ENCODE results near the gene C1orf216. TPM values are rescaled to one million over a fixed set of nuclear protein-coding genes. Genes with fewer than 3 reads are reported as not detected.
"Not testable (repeated sequence)": the region's sequence is repeated elsewhere in the genome, so short reads cannot be mapped to it uniquely, and the experiment has no call there.

The C1orf216 gene, protein sequence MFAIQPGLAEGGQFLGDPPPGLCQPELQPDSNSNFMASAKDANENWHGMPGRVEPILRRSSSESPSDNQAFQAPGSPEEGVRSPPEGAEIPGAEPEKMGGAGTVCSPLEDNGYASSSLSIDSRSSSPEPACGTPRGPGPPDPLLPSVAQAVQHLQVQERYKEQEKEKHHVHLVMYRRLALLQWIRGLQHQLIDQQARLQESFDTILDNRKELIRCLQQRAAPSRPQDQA
- 18.2 and 25.2 TPM in 2 replicates for total RNA-seq

DNA sequence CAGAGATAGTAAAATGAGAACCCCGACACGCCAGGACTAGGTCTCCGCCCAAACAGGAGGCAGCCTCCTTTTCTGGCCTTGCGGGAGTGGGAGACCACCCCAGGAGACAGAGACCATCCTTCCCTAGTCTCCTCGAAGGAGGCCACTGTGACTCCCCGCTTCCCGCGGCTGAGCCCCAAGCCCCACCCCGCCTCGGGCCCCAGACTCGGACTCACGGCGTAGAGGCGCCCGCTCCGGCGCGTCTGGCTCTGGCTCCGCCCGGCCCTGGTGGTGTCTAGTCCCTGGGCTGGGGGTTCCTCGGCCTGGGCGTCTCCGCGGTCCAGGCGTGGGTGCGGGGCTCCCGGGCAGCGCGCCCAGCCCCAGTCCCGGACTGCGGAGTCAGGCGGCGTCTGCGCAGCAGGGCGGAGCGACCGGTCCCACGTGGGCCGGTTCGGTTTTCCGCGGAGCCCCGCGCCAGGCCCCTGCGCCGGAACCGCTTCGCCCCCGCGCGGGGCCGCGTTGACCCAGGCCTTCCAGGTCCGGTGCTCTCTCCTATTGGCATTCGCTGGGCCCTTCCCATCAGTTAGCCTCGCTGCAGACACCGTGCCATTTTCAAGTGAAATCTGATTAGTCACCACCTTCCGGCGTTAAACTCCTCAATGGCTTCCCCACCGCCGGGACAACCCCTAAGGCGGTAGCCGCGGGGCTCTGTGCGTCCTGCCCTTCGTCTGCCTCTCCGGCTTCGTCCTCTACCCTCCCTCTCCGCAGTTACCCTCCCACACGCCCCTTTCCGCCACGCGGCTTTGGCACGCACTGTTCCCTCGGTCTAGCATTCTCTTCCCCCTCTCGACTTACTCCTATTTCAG lies at the start of gene C1orf216:
C1orf216 (minus strand) TSS at position 393 of the 845 bp plus-strand sequence. CDS start 2,563 bp downstream, outside the sequence.
- DNase-seq = peak; percentile 76

DNA sequence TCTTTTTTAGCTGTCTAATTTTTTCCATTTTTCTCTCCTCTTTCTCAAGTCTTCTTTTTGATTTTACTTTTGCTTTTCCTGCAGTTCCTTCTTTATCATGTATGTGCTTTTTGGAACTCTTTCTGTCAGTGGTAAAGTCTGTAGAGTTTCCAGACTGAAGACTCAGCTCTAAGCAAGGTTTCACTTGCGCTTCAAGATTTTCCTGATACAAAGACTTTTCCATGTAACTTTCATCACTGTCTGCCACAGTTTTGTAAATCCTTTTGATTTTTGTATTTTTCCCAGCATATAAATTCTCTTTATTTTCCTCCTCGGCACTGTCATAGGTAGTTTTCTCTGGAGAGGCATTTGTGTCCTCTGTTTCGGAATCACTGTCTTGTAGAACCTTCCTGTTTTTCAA lies 45.6 kb upstream of the C1orf216 start:
- DNase-seq = no peak

DNA sequence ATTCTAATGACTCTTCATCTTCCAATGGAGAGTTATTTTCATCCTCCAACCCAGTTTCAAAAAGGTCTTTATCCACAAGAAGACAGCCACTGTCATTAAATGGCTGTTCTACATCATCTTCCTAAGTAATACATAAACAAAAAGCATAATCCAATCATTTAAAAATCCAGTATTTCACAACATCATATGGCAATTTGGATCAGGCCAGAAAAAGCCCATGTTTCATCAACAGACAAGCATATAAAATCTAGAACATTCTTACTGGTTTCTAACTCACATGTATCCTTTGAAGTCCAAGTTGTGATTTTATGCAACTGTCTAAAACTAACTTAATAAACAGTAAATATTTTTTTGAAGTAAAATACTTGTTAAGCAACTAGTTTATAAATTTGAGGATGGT lies 44.5 kb upstream of the C1orf216 start:
- DNase-seq = no peak

- peak; percentile 60 for DNase-seq
Measured at GRCh38 chr1:35762141-35762540, 43.5 kb upstream of the C1orf216 start.

DNA sequence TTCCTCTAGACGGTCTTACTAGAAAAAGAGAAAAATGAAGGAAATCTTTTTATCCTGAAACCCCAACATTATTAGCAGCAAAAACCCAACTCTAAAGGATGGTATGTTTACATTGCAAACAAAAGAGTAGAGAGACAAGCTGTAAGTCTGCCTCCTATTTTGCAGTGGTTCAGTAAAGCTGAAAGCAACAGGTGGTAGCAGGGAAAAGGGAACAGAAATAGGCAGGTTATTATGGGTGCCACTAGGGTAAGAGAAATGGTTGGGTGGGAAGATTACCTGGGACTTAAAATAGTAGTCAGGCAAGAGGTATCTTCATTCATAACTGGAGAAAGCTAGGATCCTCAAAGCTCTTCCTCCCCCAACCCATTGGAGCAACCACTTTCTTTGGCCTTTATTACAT lies 37.4 kb upstream of the C1orf216 start:
- DNase-seq = no peak

DNA sequence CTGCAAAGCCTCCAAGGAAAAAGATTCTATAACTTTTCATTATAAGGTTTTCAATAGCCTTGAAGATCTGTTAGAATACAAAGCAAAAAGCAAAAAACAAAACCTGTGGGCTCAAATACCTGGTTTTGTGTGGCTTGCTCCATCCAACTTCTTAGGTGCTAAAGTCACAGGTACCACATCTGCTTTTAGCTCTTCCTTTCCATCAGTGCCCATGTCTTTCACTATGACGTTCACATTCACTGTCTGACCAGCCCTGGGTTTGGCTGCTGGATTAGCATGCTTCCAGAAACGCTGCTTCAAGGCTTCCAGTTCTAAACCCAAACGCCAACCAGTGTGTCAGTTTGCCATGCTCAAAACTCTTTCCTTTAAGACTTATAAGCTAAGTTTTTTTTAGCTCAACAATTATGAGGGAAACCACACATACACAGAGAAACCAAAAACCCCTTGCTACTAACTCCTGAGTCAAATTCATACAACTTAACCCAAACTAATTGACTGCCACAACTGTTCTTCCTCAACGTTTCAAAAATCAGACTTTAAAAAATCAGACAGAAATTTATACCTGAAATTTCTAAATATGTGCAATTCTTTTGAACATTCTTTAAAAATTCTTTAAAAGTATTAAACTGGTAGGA lies 35.1 kb upstream of the C1orf216 start:
- no peak for DNase-seq

- DNase-seq = peak; percentile 26
Measured at GRCh38 chr1:35748326-35748725, 29.6 kb upstream of the C1orf216 start.

DNA sequence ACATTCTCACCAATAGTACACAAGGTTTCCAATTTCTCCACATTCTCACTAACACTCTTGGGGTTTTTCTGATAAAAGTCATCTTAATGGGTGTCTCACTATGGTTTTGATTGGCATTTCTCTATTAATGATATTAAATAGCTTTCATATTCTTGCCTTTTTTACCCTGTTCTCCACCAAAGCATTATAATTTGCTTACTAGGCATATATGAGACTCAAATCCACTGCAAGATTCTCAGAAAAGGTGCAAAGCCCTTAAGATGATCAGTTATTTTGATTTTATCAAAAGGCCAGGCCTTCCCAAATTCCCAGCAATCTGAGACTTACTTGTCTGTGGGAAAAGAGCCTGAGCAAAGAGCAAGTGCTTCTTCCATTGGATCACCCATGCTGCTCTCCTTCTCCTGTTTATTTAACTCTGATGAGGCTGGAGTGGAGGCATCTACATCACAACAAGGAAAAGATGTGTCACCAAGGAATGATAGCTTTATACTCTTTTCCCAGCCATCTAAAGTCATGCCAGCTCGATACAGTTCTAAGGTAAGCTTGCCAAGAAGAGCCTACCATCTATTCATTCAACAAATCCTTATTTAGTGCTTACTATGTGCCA lies 26.5 kb upstream of the C1orf216 start:
- DNase-seq = no peak

GRCh38 chr1:35737120-35737519 lies 18.4 kb upstream of the C1orf216 start:
- no peak for DNase-seq

DNA sequence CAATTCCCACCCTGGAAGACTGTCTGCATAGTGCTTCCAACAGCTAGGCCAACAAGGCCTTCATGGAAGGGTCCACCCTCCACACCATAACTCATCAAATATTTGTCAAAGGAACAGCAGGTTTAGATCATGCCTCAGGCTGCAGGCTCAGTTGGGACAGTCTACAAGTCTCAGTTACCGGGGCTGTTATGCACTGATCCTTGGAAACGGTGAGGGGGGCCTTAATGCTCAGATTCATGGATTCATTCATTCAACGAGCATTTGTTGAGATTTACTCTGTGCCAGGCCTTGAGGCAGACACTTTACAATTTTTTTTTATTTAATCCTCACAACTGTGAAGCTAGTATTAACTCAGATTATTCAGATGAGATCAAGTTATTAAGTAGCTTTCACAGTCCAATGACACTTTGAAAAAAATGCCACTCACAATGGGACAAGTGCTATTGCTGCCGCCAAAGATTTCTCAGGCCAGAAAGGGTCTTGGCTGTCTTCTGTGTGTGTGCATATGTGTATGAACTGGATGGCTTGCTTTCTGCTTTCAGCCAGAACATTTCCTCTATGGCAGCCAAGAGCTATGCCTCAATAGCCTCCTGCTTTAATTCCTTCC lies 8.9 kb upstream of the C1orf216 start:
- no peak for DNase-seq

DNA sequence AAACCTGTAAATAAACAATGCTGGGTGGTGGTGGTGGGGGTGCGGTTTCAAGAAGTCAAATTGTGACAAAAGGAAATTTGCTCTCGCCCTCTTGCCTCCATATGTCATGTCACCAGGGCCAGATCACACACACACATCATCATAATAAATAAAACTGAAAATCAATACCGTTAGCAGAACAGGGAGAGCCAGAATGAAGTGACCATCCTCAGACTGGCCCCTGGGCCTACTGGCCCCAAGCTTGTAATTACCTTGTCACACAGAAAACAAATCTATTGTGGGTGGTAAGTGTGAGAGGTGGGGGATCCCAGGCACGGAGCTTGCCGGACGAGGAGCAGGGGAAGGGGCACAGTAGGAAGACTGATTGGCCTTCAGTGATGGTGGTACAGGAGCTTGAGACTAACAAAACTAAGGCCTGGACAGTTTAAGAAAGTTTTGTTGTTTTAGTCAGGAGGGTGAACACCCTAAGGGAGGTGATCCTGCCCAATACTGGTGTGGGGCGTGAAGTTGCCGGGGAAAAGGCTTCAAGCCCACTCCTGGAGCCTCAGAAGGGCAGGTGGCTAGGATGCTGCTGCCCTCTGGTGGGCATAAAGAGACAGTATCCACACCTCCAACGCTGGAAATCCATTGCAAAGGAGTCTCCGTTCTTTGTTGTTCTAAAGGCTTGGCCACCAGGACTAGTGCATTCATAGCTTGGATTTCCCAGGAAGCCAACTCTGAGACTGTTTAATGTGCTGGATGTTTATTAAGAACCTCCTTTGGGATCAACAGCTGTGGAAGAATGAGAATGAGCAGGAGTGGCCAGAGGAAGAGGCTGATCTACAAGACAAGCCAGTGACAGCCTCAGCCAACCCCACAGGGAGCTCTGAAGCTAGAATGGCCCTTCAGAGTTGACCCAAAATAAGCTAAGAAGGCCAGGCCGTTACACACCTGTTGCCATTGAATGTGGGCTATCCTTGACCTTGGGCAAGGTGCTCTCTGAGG lies 8.1 kb upstream of the C1orf216 start:
- peak; percentile 82 for DNase-seq

GRCh38 chr1:35725596-35725995 lies 6.9 kb upstream of the C1orf216 start:
- DNase-seq = no peak

- DNase-seq = peak; percentile 48
Measured at GRCh38 chr1:35717911-35718476, 690 bp downstream of the C1orf216 start.

- peak; percentile 84 for DNase-seq
Measured at GRCh38 chr1:35715568-35716002, 3.1 kb downstream of the C1orf216 start.

- peak; percentile 10 for DNase-seq
Measured at GRCh38 chr1:35714921-35715567, 3.6 kb downstream of the C1orf216 start.

DNA sequence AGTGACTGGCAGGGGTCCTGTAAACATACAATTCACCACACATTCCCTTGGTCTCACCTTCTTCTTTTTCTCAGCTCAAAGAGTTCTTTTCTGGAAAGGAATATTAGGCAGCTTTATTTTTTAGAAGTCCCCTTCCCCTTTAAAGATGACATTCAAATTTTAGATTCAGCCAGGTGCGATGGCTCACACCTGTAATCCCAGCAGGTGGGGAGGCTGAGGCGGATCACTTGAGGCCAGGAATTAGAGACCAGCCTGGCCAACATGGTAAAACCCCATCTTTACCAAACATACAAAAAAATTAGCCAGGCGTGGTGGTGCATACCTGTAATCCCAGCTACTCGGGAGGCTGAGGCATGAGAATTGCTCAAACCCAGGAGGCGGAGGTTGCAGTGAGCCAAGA lies 7.6 kb downstream of the C1orf216 start:
- not testable (repeated sequence) for DNase-seq

GRCh38 chr1:35708952-35709351 lies 9.7 kb downstream of the C1orf216 start:
- no peak for DNase-seq

DNA sequence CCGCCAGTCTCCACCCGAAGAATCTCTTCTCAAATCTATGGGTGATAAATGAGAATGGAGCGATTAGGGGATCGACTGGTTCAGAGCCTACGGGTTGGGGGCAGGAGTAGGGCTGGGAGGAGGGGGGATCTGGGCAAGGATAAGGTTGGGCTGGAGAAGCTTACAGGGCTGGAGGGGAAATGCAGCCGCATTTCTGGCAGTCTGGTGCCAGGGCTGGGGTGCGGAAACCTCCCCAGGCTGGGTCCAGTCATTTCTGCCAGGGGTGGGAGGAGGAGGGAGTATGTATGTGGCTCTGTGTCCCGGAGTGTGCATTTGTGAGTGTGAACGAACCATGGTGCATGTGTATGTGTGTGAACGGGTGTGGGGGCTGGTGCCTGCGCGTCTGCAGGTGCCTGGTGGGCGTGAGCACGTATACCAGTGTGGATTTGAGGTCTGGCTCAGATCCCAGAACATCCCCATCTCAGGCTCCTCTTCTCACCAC lies 10.2 kb downstream of the C1orf216 start:
- no peak for DNase-seq

- DNase-seq = peak; percentile 14
Measured at GRCh38 chr1:35707601-35708440, 10.9 kb downstream of the C1orf216 start.

Measured in dermis blood vessel endothelial cell (primary cell).